GM23248 (cell line): Measurements from ENCODE around the gene LEFTY1. TPM values are rescaled to one million over a fixed set of nuclear protein-coding genes. Genes with fewer than 3 reads are reported as not detected.
A peak's percentile ranks its signal among the peaks of the same experiment; 100 is the strongest.

Experiments used
- DNase-seq: peaks from one replicate; pipeline ENCODE4 v3.0.0-alpha.2; 2015
- H2AFZ ChIP-seq: fragments of 200-600 bp; sonication (generic); 2 replicates; pipeline ENCODE4 v1.6.1; 2016; ENCODE audit warnings: antibody characterized with exemption
- H3F3A ChIP-seq: fragments of 200-600 bp; sonication (generic); 2 replicates; pipeline ENCODE4 v1.6.1; 2016; ENCODE audit warnings: mild to moderate bottlenecking, antibody characterized with exemption, mixed run types; ENCODE audit not compliant: insufficient read depth
- H3K27ac ChIP-seq: fragments of 200-600 bp; sonication (generic); 2 replicates; pipeline ENCODE4 v1.5.1; 2016; ENCODE audit warnings: mild to moderate bottlenecking
- H3K27me3 ChIP-seq: fragments of 200-600 bp; sonication (generic); replicated peaks from 2 replicates; pipeline ENCODE4 v1.6.1; 2016; ENCODE audit warnings: mild to moderate bottlenecking; ENCODE audit not compliant: insufficient read depth
- H3K36me3 ChIP-seq: fragments of 200-600 bp; sonication (generic); 2 replicates; pipeline ENCODE4 v1.6.1; 2016; ENCODE audit warnings: low read depth, mild to moderate bottlenecking
- H3K4me1 ChIP-seq: fragments of 200-600 bp; sonication (generic); 2 replicates; pipeline ENCODE4 v1.6.1; 2016; ENCODE audit warnings: mild to moderate bottlenecking; ENCODE audit not compliant: insufficient read depth
- H3K4me2 ChIP-seq: fragments of 200-600 bp; sonication (generic); one replicate; pipeline ENCODE4 v1.6.1; 2016; ENCODE audit warnings: mild to moderate bottlenecking; ENCODE audit not compliant: unreplicated experiment
- H3K4me3 ChIP-seq: fragments of 200-600 bp; sonication (generic); 2 replicates; pipeline ENCODE4 v1.5.1; 2016; ENCODE audit warnings: mild to moderate bottlenecking
- H3K79me2 ChIP-seq: fragments of 200-600 bp; sonication (generic); 2 replicates; pipeline ENCODE4 v1.6.1; 2016; ENCODE audit warnings: mild to moderate bottlenecking; ENCODE audit not compliant: insufficient read depth
- H3K9ac ChIP-seq: fragments of 200-600 bp; sonication (generic); 2 replicates; pipeline ENCODE4 v1.6.1; 2016; ENCODE audit warnings: mild to moderate bottlenecking
- H3K9me2 ChIP-seq: fragments of 200-600 bp; sonication (generic); 2 replicates; pipeline ENCODE4 v1.6.1; 2016; ENCODE audit warnings: mixed run types, mild to moderate bottlenecking, moderate library complexity; ENCODE audit not compliant: insufficient read depth
- H3K9me3 ChIP-seq: fragments of 200-600 bp; sonication (generic); one replicate; pipeline ENCODE4 v1.6.1; 2017; ENCODE audit warnings: low read depth
- H4K20me1 ChIP-seq: fragments of 200-600 bp; sonication (generic); 2 replicates; pipeline ENCODE4 v1.6.0; 2016; ENCODE audit not compliant: insufficient read depth
- EZH2 ChIP-seq: fragments of 200-600 bp; sonication (generic); IDR thresholded peaks from 2 replicates; pipeline ENCODE4 v1.6.1; 2018; ENCODE audit warnings: antibody characterized with exemption, mild to moderate bottlenecking; ENCODE audit not compliant: insufficient read depth, poor library complexity, severe bottlenecking
- EZH2phosphoT487 ChIP-seq: fragments of 200-600 bp; sonication (generic); IDR thresholded peaks from 2 replicates; pipeline ENCODE4 v1.6.1; 2018; ENCODE audit warnings: antibody characterized with exemption, moderate library complexity, mild to moderate bottlenecking, low read depth; ENCODE audit not compliant: insufficient read depth
- WGBS, 2 experiments: methylation state at CpG; one replicate each; pipeline ENCODE4 v1.1.6; 2015 to 2017; ENCODE audit warnings: low lambda C conversion rate in 2 of 2, low coverage in 1 of 2; ENCODE audit errors: missing lambda C conversion rate in 2 of 2; 5-methylcytosine and 5-hydroxymethylcytosine counted together
- in situ Hi-C: fragments of 300-500 bp; cut with MboI; formaldehyde crosslinking; loops from 2 replicates; pipeline ENCODE4 v1.15.0; 2020
- polyA plus RNA-seq: library from polyadenylated mRNA; unstranded; fragments of >200 nt; fragmentation: Nextera tagmentation; extraction: Ambion mirVana; gene quantifications from 2 replicates; pipeline ENCODE4 v1.2.1, GENCODE V29; 2016
- total RNA-seq: library from RNA; depleted of rRNA; stranded (reverse); fragments of >200 nt; shearing (Covaris generic); gene quantifications from 2 replicates; pipeline ENCODE4 v1.2.3, GENCODE V29; 2014

LEFTY1 gene
- total and polyA plus RNA-seq, 2 experiments from 2014 or later: not detected

GRCh38 chr1:225873281-225873850, 15.6 kb downstream of the LEFTY1 start:
- in situ Hi-C loops: no loop called here
- Histone ChIP-seq H3K9me3 (no peaks in the 10 kb centered on the region), H3K9ac (no peak overlapping the region), H3K27me3 (no peaks in the 10 kb centered on the region), H2AFZ (no peak overlapping the region), H3K4me3 (no peak overlapping the region), H3F3A (no peaks in the 10 kb centered on the region), H3K27ac (no peak overlapping the region), H3K79me2 (no peaks in the 10 kb centered on the region; the same call in 1 of the 2 replicates), H3K4me2 (no peak overlapping the region), H3K4me1 (no peaks in the 10 kb centered on the region), H4K20me1 (no peaks in the 10 kb centered on the region; the same call in 1 of the 2 replicates), H3K36me3 (0 out of 2 replicates have a peak, but pooled peaks cover 2% of the 10 kb centered on the region), H3K9me2 (no peaks in the 10 kb centered on the region)
- WGBS, 2 experiments: 85% methylated on average over 10 of the region's 10 CpGs
- no peak for TF ChIP-seq EZH2phosphoT487
- no peak for TF ChIP-seq EZH2
- no peak for DNase-seq

GRCh38 chr1:225872075-225872430, 16.9 kb downstream of the LEFTY1 start:
- DNase-seq: peak; percentile 36
- in situ Hi-C loops: no loop called here
- 62% methylated on average over 3 of the region's 3 CpGs for WGBS, 2 experiments

GRCh38 chr1:225871359-225872074, 17.4 kb downstream of the LEFTY1 start:
- in situ Hi-C loops: no loop called here
- TF ChIP-seq EZH2: no peak
- TF ChIP-seq EZH2phosphoT487: no peak

More at GRCh38 chr1:225872075-225872430, 16.9 kb downstream of the LEFTY1 start:
- Histone ChIP-seq H3K27me3 (no peaks in the 10 kb centered on the region), H3K79me2 (no peaks in the 10 kb centered on the region), H3K36me3 (peaks cover 2% of the 10 kb centered on the region; the same call in 1 of the 2 replicates), H4K20me1 (no peaks in the 10 kb centered on the region; the same call in 1 of the 2 replicates), H3K4me3 (no peak overlapping the region), H3K4me1 (no peaks in the 10 kb centered on the region), H3K9me2 (no peaks in the 10 kb centered on the region), H3K4me2 (no peak overlapping the region), H3K9me3 (no peaks in the 10 kb centered on the region), H3K27ac (no peak overlapping the region), H2AFZ (no peak overlapping the region), H3F3A (no peaks in the 10 kb centered on the region), H3K9ac (no peak overlapping the region)
- TF ChIP-seq EZH2 (no peak), EZH2phosphoT487 (no peak)

GRCh38 chr1:225870911-225871310, 18.0 kb downstream of the LEFTY1 start:
- H3K4me1 ChIP-seq: no peaks in the 10 kb centered on the region
- no peak overlapping the region for H3K9ac ChIP-seq
- in situ Hi-C loops: no loop called here
- H3K27ac ChIP-seq: no peak overlapping the region
- peaks cover 2% of the 10 kb centered on the region; the same call in 1 of the 2 replicates for H3K36me3 ChIP-seq
- H3F3A ChIP-seq: no peaks in the 10 kb centered on the region
- H3K79me2 ChIP-seq: no peaks in the 10 kb centered on the region
- WGBS, 2 experiments: 50 to 58% methylated on average over 3 of the region's 3 CpGs
- TF ChIP-seq EZH2phosphoT487: no peak
- no peak for TF ChIP-seq EZH2
- H3K9me3 ChIP-seq: no peaks in the 10 kb centered on the region
- no peak for DNase-seq
- no peak overlapping the region for H2AFZ ChIP-seq
- H3K4me2 ChIP-seq: no peak overlapping the region
- H3K27me3 ChIP-seq: no peaks in the 10 kb centered on the region
- no peaks in the 10 kb centered on the region for H3K9me2 ChIP-seq
- no peaks in the 10 kb centered on the region; the same call in 1 of the 2 replicates for H4K20me1 ChIP-seq
- no peak overlapping the region for H3K4me3 ChIP-seq

More at GRCh38 chr1:225871359-225872074, 17.4 kb downstream of the LEFTY1 start:
- 77 to 81% methylated on average over 11 of the region's 11 CpGs for WGBS, 2 experiments
- no peaks in the 10 kb centered on the region; the same call in 1 of the 2 replicates for H4K20me1 ChIP-seq
- H2AFZ ChIP-seq: no peak overlapping the region
- H3K4me3 ChIP-seq: no peak overlapping the region
- H3K9ac ChIP-seq: no peak overlapping the region
- H3K9me2 ChIP-seq: no peaks in the 10 kb centered on the region
- H3K36me3 ChIP-seq: peaks cover 2% of the 10 kb centered on the region; the same call in 1 of the 2 replicates
- peak; percentile 23 for DNase-seq
- H3K27me3 ChIP-seq: no peaks in the 10 kb centered on the region
- no peaks in the 10 kb centered on the region for H3K4me1 ChIP-seq
- H3F3A ChIP-seq: no peaks in the 10 kb centered on the region
- H3K27ac ChIP-seq: no peak overlapping the region
- no peak overlapping the region for H3K4me2 ChIP-seq
- H3K9me3 ChIP-seq: no peaks in the 10 kb centered on the region
- H3K79me2 ChIP-seq: no peaks in the 10 kb centered on the region
